ENCODE measurements around the gene MFAP5.

- TF ChIP-seq JUNB (IDR thresholded peaks at IDR 0.05) = no peak
- no peak for TF ChIP-seq CBX2 (IDR thresholded peaks at IDR 0.05; ENCODE audit: borderline replicate concordance, low read depth)
Observed at GRCh38 chr12:8605057-8605456, 57.6 kb downstream of the MFAP5 start.

Measured in A549 (cell line).